WTC11 (cell line): ENCODE results near the gene RASGRP2.

Source experiments
- ATF1 ChIP-seq: sonication (generic); formaldehyde crosslinking; IDR thresholded peaks from 2 replicates; pipeline ENCODE4 v1.8.1; 2023; ENCODE audit warnings: mild to moderate bottlenecking, moderate library complexity, missing genetic modification reagents
- ATF3 ChIP-seq: sonication (generic); formaldehyde crosslinking; conservative IDR thresholded peaks from 2 replicates; pipeline ENCODE4 v1.8.1; 2022; ENCODE audit warnings: mild to moderate bottlenecking, missing genetic modification reagents
- ATF6 ChIP-seq: sonication (generic); formaldehyde crosslinking; IDR thresholded peaks from 2 replicates; pipeline ENCODE4 v1.8.1; 2023; ENCODE audit warnings: mild to moderate bottlenecking, missing genetic modification reagents
- CREM ChIP-seq: sonication (generic); formaldehyde crosslinking; IDR thresholded peaks from 2 replicates; pipeline ENCODE4 v1.8.1; 2022; ENCODE audit warnings: mild to moderate bottlenecking, missing genetic modification reagents, moderate library complexity
- CTCF ChIP-seq: fragments of 200-600 bp; IDR thresholded peaks from 2 replicates; pipeline ENCODE4 v1.8.0; 2022; ENCODE audit warnings: antibody characterized with exemption
- FOXJ3 ChIP-seq: sonication (generic); formaldehyde crosslinking; IDR thresholded peaks from 2 replicates; pipeline ENCODE4 v1.9.0; 2021; ENCODE audit warnings: missing genetic modification reagents, mild to moderate bottlenecking, borderline replicate concordance
- FOXK1 ChIP-seq: sonication (generic); formaldehyde crosslinking; IDR thresholded peaks from 2 replicates; pipeline ENCODE4 v1.8.0; 2022; ENCODE audit warnings: mild to moderate bottlenecking, moderate library complexity, missing genetic modification reagents
- PRDM15 ChIP-seq: sonication (generic); formaldehyde crosslinking; IDR thresholded peaks from 2 replicates; pipeline ENCODE4 v1.8.0; 2022; ENCODE audit warnings: missing genetic modification reagents
- ZNF396 ChIP-seq: fragments of 250-450 bp; sonication (Bioruptor Pico); IDR thresholded peaks from 2 replicates; pipeline ENCODE4 v1.8.0; 2021; ENCODE audit warnings: mild to moderate bottlenecking, moderate library complexity, borderline replicate concordance

- TF ChIP-seq CREM (CRISPR knock-in tag) (no peak), CTCF (no peak), ZNF396 (no peak), FOXJ3 (CRISPR knock-in tag) (no peak), ATF1 (CRISPR knock-in tag) (no peak), PRDM15 (CRISPR knock-in tag) (no peak), FOXK1 (CRISPR knock-in tag) (no peak), ATF3 (no peak), ATF6 (CRISPR knock-in tag) (no peak)
Measured at GRCh38 chr11:64718084-64718779, 25.7 kb downstream of the RASGRP2 start.
